ENCODE measurements around the gene ING3. TPM values are rescaled to one million over a fixed set of nuclear protein-coding genes. Genes with fewer than 3 reads are reported as not detected.

Gene ING3
- total RNA-seq, 1 experiment from 2014 or later = 20.6 TPM

DNA sequence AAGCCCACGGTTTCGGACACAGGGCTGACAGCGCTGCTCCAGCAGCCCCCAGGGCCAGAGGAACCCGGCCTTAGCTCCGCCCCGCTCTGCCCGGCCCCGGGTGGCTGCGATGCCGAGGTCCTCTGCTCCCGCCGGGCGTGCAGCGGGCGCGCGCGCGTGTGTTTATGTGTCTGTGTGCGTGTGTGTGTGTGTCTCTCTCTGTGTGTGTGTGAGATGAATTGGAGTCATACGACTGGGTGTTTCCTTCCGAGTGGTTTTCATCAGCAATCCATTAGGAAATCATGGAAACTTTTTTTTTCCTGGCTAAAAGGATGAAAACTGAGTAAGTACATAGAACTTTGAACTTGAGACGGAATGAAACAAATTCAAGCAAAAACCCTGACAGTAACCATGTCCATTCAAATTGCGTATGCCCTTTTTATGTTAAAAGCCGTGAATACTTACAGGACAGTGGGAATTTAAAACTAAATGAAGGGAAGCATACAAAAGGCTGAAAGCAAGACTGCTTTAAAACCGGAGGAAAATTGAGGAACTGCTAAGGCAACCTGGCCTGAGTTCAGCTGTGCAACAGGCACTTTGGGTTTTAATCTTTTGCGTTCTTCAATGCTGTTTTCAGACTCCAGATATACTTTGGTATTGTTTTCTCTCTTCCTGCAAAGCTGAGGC lies 38.1 kb downstream of the ING3 start, which contains the start of gene CPED1:
CPED1 (plus strand) TSS at position 121 of the 666 bp plus-strand sequence. CDS start 911 bp downstream, outside the sequence.
- peak; percentile 77 for DNase-seq (ENCODE audit: low read depth)

DNA sequence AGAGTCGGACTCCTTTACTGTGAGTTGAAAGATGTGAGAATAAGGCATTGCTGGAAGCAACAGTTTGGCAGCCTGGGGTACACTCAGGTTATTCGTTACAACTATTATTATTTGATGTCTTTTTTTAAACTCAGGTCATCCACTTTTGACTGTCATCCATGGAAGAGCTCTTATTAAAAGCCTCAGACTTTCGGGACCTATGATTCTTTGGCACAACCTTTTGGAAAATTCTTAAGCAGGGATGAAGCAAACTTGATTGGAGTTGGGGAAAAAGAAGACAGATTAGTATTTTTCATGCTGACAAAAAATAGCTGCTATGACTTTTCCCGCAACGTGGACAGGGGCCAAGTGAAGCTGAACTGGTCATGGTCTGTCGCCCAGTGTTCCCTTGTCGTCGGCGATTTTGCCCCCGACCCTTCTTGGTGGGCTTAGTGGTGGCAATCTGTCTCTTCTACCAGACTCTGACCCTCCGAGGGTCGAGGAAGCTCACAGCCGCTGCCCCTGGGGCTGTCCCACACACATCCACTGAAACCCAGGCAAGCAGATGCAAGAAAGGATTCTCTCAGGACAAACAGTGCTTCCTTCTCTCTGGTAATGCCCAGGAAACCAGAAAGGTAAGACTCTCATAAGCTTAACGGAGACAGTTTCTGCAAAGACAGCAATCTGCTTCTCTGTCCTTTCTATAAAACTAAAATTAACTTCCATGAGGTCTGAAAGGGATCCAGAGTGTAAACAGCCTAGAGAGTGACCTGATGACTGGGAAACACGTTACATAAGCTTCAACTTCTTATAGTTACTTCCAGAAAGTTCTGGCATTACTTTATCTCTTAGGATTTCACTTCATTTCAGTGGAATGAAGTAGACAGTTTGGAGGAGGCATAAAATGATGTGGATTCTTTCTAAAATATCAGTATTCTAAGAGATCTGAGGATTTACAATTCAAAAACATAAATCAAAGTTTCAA lies 39.0 kb downstream of the ING3 start:
- peak; percentile 52 for DNase-seq (ENCODE audit: low read depth)

DNA sequence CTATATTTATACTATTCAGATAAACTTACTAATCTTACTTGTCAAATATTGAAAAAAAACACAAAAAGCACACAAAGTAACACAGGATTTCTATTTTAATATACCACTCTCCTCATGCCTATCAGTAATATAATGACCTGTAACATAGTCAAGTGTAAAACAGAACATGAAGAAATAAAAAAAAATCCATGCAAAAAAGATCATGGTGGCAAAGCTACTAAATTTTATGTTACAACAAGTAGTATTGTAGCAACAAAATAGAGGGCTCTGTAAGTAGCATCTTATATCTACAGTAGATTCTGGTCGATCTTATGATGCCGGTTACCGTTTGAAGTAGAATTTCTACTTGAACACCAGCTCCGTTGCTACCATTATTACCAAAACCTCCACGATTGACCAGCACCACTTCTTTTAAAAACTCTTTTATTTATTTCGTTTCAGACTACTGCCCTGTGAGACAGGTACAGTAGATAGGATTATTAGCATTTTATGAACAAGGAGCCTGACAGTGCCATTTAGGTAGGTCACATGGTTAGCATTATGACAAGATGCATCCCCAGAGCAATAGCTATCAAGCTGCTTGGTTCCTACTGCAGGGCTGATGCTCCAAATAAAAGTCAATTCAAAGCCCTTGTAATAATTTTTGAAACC lies 40.0 kb downstream of the ING3 start:
- no peak for DNase-seq (ENCODE audit: low read depth)

DNA sequence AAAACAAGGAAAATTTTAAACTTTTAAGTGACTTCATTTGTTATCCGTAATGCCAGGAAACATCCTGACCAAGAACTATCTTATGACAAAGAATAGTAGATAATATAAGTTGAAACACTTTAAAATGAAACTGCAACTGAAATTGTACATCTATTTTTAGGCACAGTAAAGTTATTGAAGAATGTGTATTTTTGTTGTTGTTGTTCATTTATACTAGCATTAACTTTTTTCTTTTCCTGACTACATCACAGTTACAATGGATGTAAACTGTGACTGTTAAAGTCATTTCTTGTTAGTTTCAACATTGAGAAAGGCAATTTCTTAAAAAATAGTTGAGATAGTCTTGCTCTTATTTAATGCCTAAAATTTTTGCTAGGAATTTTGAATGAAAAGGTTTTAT lies 40.6 kb downstream of the ING3 start:
- DNase-seq (ENCODE audit: low read depth) = no peak

DNA sequence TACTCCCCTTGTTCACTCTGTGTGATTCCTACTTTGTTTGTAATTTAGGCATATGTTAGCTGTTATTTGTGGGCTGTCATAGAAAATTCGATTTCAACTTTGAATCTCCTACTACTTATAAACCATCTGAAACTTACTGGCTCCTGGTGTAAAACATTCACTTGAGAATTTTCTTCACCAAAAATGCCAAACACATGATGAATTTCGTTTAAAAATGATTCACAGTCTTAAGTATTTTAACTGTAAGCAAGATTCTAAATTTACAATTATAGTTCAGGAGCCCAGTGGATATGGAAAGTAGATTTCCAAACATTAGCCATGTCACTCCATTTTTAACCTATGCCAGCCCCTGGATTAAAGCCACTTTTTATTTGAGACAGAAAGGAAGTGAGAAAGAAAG lies 41.0 kb downstream of the ING3 start:
- DNase-seq (ENCODE audit: low read depth) = peak; percentile 77

DNA sequence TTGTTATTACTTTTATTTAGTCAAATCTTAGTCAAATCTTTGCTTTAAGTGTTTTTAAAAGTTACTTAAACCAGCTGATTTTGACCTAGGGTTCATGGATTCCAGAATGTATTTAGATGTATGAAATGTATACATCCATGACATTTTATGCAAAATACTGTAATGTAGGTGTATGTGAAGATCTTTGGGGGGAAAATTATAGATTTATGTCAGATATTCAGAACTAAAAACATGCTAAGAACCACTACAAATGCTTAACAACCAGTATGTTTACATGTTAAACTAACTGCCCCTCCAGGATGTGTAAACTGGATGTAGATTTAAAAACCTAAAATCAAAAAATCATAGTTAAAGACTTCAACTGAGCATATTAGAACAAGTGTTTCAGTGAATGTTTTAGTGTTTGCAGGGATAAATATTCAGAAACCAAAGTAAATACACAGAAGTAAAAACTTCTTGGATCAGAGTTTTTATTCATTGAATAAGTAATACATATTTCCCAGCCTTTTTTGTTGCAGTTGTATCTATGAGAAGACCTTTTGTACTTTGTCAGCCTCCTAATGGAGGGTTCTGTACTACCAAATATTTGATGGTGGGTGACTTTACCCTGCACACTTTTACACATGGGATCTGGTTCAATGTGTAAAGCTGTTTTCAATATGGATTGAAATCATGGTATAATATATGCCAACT lies 41.8 kb downstream of the ING3 start:
- DNase-seq (ENCODE audit: low read depth) = no peak

DNA sequence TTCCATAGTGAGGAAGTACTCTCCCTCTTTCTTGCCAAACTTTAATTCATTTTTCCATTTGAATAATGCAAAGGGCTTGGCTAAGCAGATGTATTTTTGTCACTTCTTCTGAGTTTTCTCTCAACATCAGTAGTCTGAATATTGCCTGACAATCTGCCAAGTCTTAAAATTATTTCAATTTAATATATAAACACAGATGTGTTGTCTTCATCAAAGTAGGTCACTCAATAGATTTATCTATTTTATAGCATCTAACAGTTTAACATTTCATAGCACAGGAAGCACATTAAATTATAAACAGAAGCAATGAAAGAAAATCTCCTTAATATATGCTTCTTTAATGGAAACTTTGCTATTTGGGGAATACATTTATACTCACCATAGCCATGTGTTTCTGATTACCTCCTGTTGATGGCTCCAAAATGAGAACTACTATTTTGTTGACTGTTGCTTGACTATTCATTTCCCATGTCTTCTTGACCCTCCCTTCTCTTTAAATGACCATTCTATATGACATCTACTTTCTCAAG lies 42.5 kb downstream of the ING3 start:
- no peak for DNase-seq (ENCODE audit: low read depth)

DNA sequence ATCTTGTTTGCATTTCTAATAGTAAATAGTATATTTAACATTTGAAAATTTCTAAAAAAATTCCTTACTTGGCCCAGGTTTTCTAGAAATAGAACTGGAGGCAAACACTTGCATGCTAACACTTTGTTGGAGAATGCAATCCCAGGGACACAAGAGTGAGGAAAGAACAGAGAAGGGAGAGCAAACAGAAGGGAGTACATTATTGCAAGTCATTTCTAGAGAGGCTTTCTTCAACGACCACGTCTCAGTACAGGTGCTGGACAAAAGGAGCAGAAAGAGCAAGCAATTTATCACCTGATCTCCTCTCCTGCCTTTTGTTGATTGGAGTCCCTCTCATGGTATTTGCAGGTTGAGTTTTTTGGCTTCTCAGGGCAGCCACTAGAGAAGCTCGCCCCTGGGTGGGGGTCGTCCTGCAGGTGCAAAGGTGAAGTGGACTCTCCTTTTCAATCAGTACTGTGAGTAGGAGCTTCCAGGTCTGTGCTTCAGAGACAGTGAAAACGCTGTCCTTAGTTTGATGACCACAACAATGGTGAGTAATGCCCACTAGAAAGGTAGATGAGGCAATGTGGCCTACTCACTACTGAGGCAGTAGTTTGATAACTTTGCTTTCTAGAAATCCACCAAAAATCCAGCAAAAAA lies 43.1 kb downstream of the ING3 start:
- peak; percentile 69 for DNase-seq (ENCODE audit: low read depth)

DNA sequence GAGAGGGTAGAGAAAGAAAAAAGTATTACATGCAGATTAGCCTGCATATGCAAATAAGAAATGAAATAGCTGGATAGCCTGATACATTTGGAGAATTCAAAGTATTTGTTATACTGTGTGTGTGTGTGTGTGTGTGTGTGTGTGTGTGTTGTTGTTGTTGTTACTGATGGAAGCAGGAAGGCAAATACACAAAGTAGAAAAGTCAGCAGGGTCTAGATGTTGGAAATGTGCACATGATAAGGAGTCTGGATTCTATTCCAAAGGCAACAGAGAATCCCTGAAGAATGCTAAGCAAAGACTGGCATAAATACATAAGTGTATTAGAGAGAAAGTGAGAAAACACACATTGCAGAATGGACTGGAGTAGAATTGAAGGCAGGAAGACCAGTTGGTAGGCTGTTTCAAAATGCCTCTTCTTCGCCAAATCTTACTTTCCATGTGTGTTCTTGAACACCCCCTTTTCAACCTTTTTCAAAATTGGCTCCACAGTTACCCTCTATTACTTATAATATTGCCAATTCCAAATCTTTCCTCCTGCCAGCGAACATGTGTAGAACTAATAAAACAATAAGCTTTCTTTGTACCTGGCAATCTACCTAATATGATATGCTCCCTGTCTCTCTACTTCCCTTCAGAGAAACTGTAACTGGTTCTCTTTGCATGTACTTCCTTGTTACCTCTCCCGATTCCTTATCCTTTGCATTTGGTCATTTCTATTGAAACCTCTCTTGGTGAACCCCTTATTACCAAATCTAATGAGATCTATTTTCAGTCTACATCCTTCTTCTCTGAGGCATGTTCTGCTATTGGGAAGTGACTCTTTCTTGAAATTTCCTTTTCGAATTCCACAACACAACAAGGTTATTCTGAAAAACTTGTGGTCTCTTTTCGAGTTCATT lies 44.2 kb downstream of the ING3 start:
- no peak for DNase-seq (ENCODE audit: low read depth)

DNA sequence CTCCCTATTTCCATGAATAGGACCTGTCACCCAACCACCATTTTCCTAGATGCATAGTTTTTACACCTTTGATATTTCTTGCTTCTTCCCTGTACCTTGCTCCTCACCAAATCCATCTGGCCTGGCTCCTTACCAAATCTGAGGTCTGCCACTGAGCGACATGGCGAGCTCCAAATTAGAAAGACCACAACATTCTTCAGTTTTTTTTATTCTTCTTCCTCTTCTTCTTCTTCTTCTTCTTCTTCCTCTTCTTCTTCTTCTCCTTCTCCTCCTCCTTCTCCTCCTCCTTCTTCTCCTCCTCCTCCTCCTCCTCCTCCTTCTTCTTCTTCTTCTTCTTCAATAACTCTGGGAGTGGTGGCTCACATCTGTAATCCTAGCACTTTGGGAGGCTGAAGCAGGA lies 45.1 kb downstream of the ING3 start:
- no peak for DNase-seq (ENCODE audit: low read depth)

DNA sequence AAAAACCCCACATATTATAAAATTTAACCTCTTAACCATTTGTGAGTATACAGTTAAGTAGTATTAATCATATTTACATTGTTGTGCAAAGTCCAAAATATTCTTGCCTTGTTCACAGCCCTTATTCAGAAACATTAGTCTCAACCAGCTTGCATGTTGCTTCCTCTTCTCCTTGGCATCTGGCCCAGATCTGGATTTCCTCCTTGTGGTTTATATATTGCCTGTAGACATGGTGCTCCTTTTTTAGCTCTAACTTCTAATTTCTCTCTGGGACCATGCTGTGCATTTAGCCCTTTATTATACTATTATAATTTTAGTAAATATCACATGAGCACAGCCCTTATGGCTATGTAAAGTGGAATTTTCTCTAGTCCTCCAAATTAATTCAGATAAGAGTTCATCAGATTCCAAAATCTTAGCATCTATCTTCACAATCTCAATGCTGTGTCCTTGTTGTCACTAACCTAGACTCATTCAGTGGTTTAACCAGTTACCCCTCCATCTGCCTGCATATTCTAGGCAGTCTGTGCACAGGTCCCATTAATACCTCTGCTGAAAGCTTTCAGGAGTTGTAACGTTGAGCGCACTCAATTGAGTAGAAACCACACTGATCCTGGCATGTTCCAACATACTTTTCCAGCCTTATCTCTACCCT lies 45.9 kb downstream of the ING3 start:
- peak; percentile 96 for DNase-seq (ENCODE audit: low read depth)

DNA sequence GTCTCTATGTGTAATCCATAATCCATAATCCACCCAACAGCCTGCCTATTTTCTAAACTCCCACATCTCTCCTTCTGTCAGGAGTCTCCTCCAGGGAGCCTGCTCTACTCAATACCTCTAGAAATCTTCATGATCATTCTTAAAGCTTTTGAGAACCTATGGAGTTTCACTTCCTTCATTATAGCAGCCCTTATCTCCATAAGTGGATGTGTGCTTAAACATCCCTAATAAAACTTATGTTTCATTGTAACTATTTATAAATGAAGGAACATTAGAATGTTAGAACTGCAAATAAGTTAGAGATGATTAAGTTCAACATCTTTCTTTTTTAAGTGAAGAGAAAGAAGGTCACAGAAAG lies 46.4 kb downstream of the ING3 start:
- DNase-seq (ENCODE audit: low read depth) = no peak

DNA sequence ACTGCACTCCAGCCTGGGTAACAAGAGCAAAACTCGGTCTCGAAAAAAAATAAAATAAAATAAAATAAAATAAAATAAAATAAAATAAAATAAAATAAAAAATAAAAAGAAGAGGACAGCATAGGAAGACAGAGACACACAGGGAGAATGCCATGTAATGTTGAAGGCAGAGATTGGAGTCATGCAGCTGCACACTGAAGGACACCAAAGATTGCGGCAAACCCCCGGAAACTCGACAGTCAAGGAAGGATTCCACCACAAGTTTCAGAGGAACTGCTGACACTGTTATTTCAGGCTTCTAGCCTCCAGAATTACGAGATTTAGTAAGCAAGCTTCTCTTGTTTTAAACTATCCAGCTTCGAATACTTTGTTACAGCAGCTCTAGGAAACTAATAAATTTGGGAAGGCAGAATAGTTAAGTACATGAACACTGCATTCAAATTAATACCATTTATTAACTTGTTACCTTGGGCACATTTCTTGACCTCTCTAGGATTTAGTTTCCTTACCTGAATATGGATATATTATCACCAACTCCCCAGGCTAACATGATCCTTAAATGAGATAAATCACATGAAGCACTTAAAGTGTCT lies 47.4 kb downstream of the ING3 start:
- no peak for DNase-seq (ENCODE audit: low read depth)

DNA sequence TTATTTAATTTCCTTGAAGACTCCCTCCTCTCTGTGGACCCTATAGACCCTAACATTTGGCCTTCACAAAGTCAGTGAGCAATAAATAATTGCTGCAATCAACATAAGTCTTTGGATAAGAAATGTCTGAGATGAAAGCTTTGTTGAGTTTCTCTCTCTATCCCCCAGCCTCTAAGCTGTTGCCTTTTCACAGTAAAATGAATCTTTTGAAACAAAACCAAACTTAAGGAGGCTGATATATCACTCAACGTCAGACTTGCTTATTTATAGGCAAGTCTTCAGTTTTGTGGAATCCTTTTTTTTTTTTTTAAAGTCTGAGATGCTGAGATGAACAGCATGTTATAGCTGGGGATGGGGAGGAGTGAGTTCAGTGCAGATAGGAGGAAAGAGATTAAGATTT lies 47.9 kb downstream of the ING3 start:
- DNase-seq (ENCODE audit: low read depth) = no peak

DNA sequence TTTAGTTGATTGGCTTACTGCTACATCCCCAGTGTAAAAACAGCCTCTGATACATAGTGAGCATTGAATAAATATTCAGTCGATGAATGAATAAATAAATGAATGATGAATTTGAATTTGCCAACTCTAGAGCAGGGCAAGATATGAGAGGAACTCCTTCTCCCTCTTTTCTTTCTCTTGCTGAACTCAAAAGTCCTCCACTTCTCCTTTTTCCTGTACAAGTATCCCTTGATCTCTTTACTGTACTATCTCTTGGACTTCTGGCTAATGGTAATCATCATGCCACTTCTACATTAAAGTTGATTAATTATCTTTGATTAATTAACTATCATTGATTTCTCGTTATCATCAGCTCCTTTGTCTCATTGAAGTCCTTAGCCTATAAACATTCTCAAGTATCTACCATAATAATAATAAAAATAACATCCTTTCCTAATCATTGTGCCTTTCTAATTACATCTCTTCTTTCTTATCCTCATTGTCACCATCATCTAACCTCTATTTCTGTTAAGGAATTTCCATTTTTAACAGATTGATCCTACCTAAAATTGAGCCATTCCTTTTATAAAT lies 48.5 kb downstream of the ING3 start:
- no peak for DNase-seq (ENCODE audit: low read depth)

DNA sequence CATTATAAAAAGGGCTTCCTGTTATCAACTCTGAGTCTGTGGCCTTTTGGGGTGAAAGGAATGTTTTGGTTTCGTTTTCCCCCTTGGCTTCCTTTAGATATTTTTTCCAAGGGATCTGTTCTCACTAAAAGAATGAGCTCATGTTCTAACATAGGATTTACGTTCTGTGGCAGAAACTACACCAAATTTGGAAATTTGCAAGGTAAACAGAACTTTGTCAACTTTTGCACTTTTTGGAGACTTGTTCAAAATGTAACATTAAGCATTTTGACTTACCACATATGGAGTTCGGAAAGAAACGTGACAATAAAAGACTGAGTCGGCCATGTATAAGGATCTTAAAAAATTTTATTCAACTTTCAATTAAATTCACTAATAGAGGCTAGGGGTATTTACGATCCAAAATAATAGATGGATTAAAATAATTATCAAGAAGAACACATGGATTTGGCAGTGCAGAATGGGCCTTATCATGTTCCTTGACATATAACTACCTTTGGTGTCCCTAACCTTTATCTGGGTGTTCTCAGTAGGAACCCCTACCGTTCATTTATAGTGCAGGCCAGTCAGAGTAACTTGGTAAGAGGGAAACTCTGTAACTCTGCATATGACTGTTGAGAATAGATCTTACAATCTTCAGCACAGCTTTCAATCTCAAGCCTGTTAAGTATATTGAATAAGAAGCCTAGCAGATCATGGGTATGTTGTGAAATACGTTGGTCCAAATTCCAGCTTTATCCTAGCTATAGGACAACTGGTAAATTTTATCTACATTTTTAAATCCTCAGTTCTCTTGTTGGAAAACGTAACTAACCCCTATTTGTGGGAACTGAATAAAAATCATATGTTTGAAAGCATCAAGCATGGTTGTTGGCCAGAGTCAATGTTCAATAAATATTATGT lies 49.8 kb downstream of the ING3 start:
- DNase-seq (ENCODE audit: low read depth) = peak; percentile 82

DNA sequence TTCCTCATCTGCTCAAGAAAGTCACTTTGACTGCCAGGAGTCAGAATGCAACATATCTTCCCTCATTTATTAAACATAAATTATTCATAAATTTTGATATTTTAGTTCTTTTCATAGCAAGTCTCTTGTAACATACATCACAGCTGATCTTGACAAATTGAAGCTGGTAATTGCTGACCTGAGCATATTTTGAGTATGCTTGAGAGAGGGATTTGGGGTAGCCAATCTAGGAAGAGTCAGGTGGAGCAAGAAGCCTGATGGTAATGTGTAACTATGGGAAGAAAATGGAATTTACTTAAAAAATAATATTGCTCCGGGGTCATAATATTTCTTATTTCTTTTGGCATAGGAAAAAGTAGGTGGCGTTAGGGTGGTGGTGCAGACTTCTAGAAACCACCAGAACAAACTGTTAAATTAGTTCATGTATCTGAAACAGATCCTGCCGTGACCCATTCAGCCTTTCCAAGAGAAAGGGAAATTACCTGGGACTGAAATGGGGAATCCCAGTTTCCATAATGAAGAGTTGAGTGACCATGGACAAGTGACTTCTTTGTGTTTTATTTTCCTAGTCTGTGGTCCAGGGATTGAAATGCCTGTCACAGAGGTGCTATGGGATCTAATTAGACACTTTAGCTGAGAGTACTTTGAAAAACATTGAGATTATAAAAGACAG lies 50.8 kb downstream of the ING3 start:
- no peak for DNase-seq (ENCODE audit: low read depth)

Measured in M059J (cell line).